ENCODE data around the gene TMEM147. TPM values are rescaled to one million over a fixed set of nuclear protein-coding genes. Genes with fewer than 3 reads are reported as not detected.

The TMEM147 gene
- total RNA-seq, 4 donors from 2014 or later, result 186 to 202 (median 188) TPM

DNA sequence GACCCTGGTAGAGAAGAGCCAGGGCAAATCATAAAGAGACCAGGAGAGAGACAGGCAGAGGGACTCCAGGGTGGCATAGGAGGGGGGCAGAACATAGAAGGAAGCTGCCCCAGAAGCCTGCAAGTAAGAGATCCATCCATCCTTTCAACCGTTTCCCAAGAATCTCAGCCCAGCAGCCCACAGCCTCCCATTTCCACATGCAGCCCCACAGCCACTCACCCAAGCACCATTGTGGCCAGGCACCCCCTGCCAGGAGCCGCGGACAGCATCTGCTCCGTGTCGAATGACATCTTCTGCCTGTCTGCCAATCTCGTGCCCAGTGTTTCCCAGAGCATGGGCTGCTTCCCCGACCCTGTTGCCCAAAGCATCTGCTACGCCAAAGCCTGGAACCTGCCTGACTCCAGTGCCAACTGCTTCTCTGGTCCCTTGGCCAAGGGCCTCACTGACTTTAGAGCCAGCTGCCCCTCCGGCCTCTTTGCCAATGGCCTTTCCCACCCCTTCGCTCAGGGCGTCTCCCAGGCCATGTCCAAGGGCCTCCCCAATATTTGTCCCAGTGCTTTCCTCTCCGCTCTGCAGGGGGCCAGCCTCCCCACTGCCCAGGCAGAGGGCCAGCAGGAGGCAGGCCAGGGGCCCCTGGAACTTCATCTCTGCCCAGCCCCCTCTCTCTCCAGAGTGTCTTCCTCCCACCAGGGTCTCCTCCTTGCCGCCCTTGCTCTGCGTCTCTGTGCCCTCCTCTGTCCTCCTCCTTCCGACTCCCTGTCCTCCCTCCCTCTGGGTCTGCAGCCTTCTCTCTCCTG, 32.4 kb upstream of the TMEM147 start:
- Histone ChIP-seq H3K27me3 (no peaks in the 10 kb centered on the region), H3K4me1 (peaks cover 20 to 33% of the 10 kb centered on the region in 2 donors), H3K27ac (peak overlapping the region in 1 of 3 donors; percentile 71), H3K4me3 (replicated peaks in 1 of 3) (no peak overlapping the region), H3K9me3 (no peaks in the 10 kb centered on the region), H3K36me3 (no peaks in the 10 kb centered on the region)
- intact Hi-C loops (cut with DNase I), result loop anchor here (5.0 kb wide), 1 partner anchor 74 kb away; the partner anchor contains the start of gene PMIS2
- 84% methylated on average over 11 to 15 of the region's 15 CpGs for WGBS, 2 donors
- TF ChIP-seq, protein P1, sequence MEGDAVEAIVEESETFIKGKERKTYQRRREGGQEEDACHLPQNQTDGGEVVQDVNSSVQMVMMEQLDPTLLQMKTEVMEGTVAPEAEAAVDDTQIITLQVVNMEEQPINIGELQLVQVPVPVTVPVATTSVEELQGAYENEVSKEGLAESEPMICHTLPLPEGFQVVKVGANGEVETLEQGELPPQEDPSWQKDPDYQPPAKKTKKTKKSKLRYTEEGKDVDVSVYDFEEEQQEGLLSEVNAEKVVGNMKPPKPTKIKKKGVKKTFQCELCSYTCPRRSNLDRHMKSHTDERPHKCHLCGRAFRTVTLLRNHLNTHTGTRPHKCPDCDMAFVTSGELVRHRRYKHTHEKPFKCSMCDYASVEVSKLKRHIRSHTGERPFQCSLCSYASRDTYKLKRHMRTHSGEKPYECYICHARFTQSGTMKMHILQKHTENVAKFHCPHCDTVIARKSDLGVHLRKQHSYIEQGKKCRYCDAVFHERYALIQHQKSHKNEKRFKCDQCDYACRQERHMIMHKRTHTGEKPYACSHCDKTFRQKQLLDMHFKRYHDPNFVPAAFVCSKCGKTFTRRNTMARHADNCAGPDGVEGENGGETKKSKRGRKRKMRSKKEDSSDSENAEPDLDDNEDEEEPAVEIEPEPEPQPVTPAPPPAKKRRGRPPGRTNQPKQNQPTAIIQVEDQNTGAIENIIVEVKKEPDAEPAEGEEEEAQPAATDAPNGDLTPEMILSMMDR (IDR thresholded peaks at IDR 0.05), result no peak
- no peak for TF ChIP-seq POLR2A (IDR thresholded peaks at IDR 0.05)
- no peak for DNase-seq

DNA sequence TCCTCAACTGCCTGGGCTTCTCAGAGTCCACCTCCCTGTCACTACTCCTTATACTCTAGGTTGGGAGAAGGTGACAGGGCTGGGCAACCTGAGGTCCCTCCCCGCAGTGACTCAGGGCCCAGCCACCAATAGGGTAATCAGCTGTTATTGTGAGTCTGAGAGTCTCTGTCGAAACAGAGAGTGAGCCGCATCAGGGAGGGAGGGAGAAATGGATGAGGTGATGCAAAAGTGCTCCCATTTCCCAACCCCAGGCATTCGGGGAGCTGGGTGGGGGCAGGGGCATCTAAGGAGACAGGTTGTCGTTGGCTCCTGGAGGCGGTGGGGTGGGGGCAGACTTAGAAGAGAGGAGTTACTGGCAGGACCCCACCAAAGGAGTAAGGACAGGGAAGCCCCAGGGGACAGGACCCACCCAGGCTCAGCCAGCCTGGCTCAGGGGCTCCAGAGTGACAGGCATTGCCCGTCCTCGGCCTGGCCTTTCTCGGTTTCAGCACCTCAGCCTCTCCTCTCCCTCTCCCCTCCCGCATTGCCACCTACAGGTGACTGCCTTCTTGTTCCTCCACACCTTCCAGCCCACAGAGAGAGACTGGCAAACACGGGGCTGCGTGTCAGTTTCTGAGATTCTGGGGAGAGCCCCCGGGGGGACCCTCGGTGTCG, 31.7 kb upstream of the TMEM147 start, which contains the start of gene DMKN:
TSS of gene DMKN (minus strand) at position 22 of the 654 bp plus-strand sequence. CDS start 174 bp downstream, outside the sequence.
- H3K4me3 ChIP-seq (replicated peaks in 1 of 3), result no peak within 1 kb of the TSS
- H3K4me1 ChIP-seq, result peaks cover 14 to 33% of the 10 kb centered on the region in 2 donors
- peak within 1 kb of the TSS in 2 of 3 donors; percentile 21 to 71 for H3K27ac ChIP-seq
- WGBS, 2 donors, result 20 to 31% methylated on average over 14 to 15 of the region's 15 CpGs
- no peaks in the 10 kb centered on the region for H3K9me3 ChIP-seq
- H3K27me3 ChIP-seq, result no peaks in the 10 kb centered on the region
- peak; percentile 62 for DNase-seq
- no peak for TF ChIP-seq POLR2A (IDR thresholded peaks at IDR 0.05)
- TF ChIP-seq, protein P1 (IDR thresholded peaks at IDR 0.05), result peak in 2 of 6 experiments; percentile 8 to 16
- intact Hi-C loops (cut with DNase I), result loop anchor here (5.0 kb wide), 1 partner anchor 74 kb away; the partner anchor contains the start of gene PMIS2
- no peaks in the 10 kb centered on the region for H3K36me3 ChIP-seq

DNA sequence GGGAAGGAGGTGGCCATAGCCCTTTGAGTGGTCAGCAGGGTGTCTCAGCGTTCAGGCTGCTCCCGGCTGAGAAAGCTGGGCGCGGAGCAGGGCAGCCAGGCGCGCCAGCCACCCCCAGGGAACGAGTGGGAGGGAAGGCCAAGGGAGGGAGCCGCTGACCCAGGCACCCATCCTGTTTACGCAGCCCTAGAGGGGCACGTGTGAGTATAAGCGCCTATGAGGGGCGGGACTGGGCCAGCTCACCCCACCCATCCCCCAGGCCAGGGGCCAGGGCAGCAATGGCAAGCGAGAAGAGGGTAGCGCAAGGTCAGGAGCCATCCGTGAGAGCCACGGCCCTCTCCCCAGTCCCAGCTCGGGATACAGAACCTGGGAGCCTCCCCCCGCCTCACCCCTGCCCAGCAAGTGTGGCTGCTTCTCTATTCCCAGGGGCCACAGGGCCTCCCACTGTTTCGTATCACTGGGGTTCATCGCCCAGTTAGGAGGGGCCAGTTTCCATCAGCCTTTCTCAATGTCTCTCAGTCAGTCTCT, 31.1 kb upstream of the TMEM147 start:
- H3K36me3 ChIP-seq, result no peaks in the 10 kb centered on the region
- peaks cover 10 to 30% of the 10 kb centered on the region in 2 donors for H3K4me1 ChIP-seq
- no peak overlapping the region for H3K4me3 ChIP-seq (replicated peaks in 1 of 3)
- H3K9me3 ChIP-seq, result no peaks in the 10 kb centered on the region
- H3K27ac ChIP-seq, result peak overlapping the region in 2 of 3 donors; percentile 21 to 71
- H3K27me3 ChIP-seq, result no peaks in the 10 kb centered on the region
- TF ChIP-seq, protein P1 (IDR thresholded peaks at IDR 0.05), result peak in 1 of 6 experiments; percentile 3
- TF ChIP-seq POLR2A (IDR thresholded peaks at IDR 0.05), result no peak
- peak; percentile 60 to 72 for DNase-seq
- intact Hi-C loops (cut with DNase I), result loop anchor here (5.0 kb wide), 1 partner anchor 73 kb away; the partner anchor contains the start of gene PMIS2
- 20 to 29% methylated on average over 17 to 18 of the region's 20 CpGs for WGBS, 2 donors

DNA sequence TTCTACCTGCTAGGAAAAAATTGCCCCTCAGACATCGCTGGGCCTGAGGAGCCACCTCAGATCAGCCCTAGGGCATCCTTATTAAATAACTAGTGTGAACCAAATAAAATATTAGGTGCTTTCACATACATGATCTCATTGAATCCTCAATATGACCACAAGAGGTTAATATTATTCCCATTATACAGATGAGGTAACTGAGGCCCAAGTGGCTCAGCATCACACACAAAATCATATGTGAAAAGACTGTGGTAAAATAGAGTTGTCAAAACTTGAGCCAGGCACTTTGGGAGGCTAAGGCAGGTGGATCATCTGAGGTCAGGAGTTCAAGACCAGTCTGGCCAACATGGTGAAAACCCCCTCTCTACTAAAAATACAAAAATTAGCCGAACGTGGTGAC, 29.1 kb upstream of the TMEM147 start:
- 86 to 87% methylated on average over 3 of the region's 3 CpGs for WGBS, 2 donors
- Histone ChIP-seq H3K36me3 (no peaks in the 10 kb centered on the region), H3K9me3 (no peaks in the 10 kb centered on the region), H3K4me3 (replicated peaks in 1 of 3) (no peak overlapping the region), H3K27ac (no peak overlapping the region), H3K27me3 (no peaks in the 10 kb centered on the region), H3K4me1 (peaks cover 7 to 33% of the 10 kb centered on the region in 2 donors)
- DNase-seq, result no peak
- intact Hi-C loops (cut with DNase I), result no loop called here
- TF ChIP-seq, protein P1 (IDR thresholded peaks at IDR 0.05), result no peak
- no peak for TF ChIP-seq POLR2A (IDR thresholded peaks at IDR 0.05)
